GM20000 (cell line): ENCODE results near the gene OAS3.
"Not testable (repeated sequence)": the region's sequence is repeated elsewhere in the genome, so short reads cannot be mapped to it uniquely, and the experiment has no call there.

Experiments used
- DNase-seq: peaks from one replicate; pipeline ENCODE4 v3.0.0; 2012; ENCODE audit warnings: low spot score
- TF ChIP-seq, protein P1 (sequence below): IDR thresholded peaks from 2 replicates; pipeline ENCODE4 v1.5.1; 2012; ENCODE audit warnings: mild to moderate bottlenecking, control low read depth; ENCODE audit errors: extremely low read depth, missing control alignments

The OAS3 gene

DNA sequence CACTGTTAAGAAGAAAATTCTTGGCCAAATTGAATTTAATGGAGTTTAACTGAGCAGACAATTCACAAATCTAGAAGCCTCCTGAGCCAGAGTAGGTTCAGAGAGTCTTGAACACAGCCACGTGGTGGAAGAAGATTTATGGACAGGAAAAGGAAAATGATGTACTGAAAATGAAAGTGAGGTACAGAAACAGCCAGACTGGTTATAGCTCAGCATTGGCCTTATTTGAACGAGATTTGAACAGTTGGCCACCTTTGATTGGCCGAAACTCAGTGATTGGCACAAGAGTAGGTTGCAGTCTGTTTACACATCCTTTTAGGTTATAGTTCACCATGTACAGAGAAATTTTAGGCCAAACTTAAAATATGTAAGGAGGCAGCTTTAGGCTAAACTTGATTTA, 50.0 kb downstream of the OAS3 start:
- DNase-seq = no peak
- TF ChIP-seq, protein P1, sequence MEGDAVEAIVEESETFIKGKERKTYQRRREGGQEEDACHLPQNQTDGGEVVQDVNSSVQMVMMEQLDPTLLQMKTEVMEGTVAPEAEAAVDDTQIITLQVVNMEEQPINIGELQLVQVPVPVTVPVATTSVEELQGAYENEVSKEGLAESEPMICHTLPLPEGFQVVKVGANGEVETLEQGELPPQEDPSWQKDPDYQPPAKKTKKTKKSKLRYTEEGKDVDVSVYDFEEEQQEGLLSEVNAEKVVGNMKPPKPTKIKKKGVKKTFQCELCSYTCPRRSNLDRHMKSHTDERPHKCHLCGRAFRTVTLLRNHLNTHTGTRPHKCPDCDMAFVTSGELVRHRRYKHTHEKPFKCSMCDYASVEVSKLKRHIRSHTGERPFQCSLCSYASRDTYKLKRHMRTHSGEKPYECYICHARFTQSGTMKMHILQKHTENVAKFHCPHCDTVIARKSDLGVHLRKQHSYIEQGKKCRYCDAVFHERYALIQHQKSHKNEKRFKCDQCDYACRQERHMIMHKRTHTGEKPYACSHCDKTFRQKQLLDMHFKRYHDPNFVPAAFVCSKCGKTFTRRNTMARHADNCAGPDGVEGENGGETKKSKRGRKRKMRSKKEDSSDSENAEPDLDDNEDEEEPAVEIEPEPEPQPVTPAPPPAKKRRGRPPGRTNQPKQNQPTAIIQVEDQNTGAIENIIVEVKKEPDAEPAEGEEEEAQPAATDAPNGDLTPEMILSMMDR = no peak

DNA sequence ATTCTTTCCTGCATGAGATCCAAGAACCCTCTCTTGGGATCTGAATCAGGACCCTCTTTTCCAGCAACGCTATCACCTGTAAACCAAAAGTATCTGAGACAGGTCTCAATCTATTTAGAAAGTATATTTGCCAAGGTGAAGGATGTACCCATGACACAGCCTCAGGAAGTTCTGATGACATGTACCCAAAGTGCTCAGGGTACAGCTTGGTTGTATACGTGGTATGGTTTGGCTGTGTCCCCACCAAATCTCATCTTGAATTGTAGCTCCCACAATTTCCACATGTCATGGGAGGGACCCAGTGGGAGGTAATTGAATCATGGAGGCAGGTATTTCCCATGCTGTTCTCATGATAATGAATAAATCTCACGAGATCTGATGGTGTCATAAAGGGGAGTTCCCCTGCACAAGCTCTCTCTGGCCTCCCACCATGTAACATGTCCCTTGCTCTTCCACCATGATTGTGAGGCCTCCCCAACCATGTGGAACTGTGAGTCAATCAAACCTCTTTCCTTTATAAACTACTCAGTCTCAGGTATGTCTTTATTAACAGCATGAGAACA, 50.6 kb downstream of the OAS3 start:
- DNase-seq = not testable (repeated sequence)

DNA sequence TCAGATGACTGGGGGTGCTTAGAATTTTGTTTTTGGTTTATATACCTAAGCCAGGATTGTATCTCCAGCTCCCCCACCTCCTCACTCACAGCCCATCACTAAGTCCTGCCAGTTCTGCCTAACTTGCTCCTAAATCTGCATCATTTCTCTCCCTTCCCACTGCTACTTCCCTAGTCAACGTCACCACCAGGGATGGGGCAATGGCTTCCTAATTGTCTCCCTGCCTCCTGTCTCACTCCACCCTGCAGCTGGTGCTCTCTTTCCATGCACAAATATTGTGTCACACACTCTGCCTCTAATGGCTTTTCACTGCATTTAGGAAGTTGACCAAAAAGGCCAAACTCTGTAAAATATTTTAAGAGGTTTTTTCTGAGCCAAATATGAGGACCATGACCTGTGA, 51.5 kb downstream of the OAS3 start:
- no peak for DNase-seq
- TF ChIP-seq, protein P1 = no peak

DNA sequence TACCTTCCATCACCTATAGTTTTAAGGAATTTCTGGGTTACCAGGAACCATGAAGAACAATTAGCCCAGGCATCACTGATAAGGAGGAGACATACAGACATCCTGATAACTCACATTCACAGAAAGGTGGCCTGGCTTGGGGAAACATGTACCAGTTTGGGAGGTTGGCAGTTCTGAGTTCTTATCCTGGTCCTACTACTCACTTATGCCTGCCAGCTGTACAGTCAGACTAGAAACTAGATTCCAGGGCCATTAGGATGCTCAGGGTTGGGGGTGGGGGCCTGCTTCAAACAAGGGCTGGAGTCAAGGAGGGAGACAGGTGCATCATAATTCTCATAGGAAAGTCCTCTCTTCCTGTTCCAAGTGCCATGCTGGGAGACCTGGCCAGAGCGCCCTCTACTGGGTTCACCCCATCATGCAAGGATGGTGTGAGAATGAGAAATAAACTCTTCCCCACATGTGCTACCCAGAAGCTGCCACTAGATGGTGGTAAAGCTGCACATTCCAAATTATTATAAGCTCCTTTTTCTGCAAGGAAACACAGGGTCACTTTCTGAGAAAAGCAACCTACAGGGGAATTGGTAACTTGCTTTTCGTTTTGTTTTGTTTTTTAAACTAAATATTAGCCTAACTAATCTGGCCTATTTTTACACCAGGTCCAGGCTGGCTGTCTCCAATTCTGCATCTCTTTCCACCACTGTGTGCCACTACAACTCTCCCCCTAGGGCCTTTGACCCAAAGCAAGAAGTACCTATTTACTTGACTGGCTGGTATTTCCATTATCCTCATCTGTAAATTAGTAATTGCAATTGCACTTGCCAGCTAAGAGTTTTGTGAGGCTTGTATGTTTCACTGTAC, 54.5 kb downstream of the OAS3 start:
- DNase-seq = peak; percentile 64
- TF ChIP-seq, protein P1 = peak; percentile 79

DNA sequence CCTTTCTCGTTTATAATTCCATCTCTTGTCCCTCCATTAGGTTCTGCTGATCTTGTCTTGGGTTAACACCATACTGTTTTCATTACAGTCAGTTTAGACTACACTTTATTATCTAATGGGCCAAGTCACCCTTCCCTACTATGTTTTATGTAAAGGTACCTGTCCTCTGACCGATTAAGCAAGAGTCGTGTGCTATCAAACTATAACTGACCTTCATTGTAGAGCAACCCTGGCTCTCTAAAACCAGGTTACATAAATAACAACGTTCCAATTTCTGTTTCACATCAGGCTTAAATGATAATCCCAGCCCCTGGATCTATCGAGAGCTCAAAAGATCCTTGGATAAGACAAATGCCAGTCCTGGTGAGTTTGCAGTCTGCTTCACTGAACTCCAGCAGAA, 56.7 kb downstream of the OAS3 start:
- TF ChIP-seq, protein P1 = no peak
- DNase-seq = no peak

DNA sequence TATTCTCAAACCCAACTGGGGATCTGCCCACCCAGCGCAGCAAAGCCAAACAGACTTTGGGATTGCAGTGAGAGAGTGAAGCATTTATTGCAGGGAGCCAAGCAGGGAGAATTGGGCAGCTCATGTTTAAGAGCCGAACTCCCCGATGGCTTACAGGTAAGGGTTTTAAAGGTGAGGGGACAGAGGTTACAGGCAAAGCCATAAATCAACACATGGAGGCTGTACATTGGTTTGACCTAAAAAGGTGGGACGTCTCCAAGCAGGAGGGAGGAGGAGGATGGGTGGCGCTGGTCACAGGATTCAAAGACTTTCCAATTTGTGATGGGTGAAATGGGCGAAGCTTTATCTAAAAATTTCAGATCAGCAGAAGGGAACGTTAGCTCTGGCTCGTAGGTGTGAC, 58.2 kb downstream of the OAS3 start:
- TF ChIP-seq, protein P1 = no peak
- no peak for DNase-seq

DNA sequence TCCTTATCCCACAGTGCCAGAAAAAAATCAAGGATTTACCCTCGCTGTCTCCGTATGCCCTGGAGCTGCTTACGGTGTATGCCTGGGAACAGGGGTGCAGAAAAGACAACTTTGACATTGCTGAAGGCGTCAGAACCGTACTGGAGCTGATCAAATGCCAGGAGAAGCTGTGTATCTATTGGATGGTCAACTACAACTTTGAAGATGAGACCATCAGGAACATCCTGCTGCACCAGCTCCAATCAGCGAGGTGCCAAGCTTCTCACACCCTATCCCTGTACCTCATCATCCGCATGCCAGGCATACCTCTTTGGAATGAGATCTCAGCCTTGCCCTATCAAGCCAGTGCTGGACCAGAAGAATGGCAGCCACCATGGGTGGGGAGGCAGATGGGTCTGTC, 59.2 kb downstream of the OAS3 start:
- TF ChIP-seq, protein P1 = no peak
- DNase-seq = no peak
